KMS-11 (cell line): Measurements from ENCODE around the gene RBFOX1.

Experiments
- H2AFZ ChIP-seq: fragments of 200-600 bp; sonication (generic); 2 replicates; pipeline ENCODE4 v1.6.1; 2016; ENCODE audit warnings: antibody characterized with exemption, mixed run types, low read depth
- H3K27ac ChIP-seq: fragments of 200-600 bp; sonication (generic); 2 replicates; pipeline ENCODE4 v1.6.1; 2016; ENCODE audit warnings: mild to moderate bottlenecking, mixed run types
- H3K27me3 ChIP-seq: fragments of 200-600 bp; sonication (generic); 2 replicates; pipeline ENCODE4 v1.6.1; 2017; ENCODE audit warnings: mild to moderate bottlenecking, low read depth, mixed run types, moderate library complexity; ENCODE audit not compliant: insufficient read depth
- H3K36me3 ChIP-seq: fragments of 200-600 bp; sonication (generic); 2 replicates; pipeline ENCODE4 v1.6.1; 2017; ENCODE audit warnings: mild to moderate bottlenecking, mixed run types; ENCODE audit not compliant: insufficient read depth
- H3K4me1 ChIP-seq: fragments of 200-600 bp; sonication (generic); 2 replicates; pipeline ENCODE4 v1.6.1; 2016; ENCODE audit warnings: mild to moderate bottlenecking, low read depth, mixed run types; ENCODE audit not compliant: poor library complexity, severe bottlenecking
- H3K4me2 ChIP-seq: fragments of 200-600 bp; sonication (generic); 2 replicates; pipeline ENCODE4 v1.7.0; 2016; ENCODE audit warnings: mild to moderate bottlenecking, mixed run types
- H3K4me3 ChIP-seq: fragments of 200-600 bp; sonication (generic); IDR thresholded peaks from 2 replicates; pipeline ENCODE4 v1.6.1; 2017; ENCODE audit warnings: low read depth, low read length, mixed read lengths; ENCODE audit not compliant: insufficient read depth
- H3K79me2 ChIP-seq: fragments of 200-600 bp; sonication (generic); 2 replicates; pipeline ENCODE4 v1.6.1; 2016; ENCODE audit warnings: low read depth, mixed run types; ENCODE audit not compliant: insufficient read depth
- H3K9ac ChIP-seq: fragments of 200-600 bp; sonication (generic); 2 replicates; pipeline ENCODE4 v1.6.1; 2016; ENCODE audit warnings: mild to moderate bottlenecking, mixed run types
- H4K20me1 ChIP-seq: fragments of 200-600 bp; sonication (generic); 2 replicates; pipeline ENCODE4 v1.6.1; 2016; ENCODE audit warnings: mild to moderate bottlenecking, mixed run types; ENCODE audit not compliant: insufficient read depth
- TF ChIP-seq, protein P1 (sequence below): fragments of 200-600 bp; sonication (generic); conservative IDR thresholded peaks from 2 replicates; pipeline ENCODE4 v1.6.1; 2017; ENCODE audit warnings: low read depth, mild to moderate bottlenecking, antibody characterized with exemption, low read length, moderate library complexity, mixed read lengths

RBFOX1 gene

DNA sequence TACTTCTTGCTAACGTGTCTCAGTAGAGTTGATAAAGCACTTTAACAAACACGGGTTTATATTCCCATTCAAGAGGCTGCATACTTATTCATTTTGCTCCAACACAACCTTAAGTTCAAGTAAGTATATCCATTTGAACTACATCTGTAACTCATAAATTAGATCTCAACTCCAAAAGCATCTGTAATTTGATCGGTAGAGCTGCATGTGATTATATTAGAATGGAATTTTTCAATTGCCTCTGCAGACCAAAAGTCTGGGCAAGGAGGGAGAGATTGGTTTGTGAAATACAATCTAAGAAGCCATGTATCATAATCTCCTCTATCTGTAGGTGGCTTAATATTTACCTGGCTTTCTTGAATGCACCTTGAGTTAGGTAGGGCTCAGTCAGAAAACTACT is 371.0 kb downstream of the RBFOX1 start:
- H3K36me3 ChIP-seq = no peaks in the 10 kb centered on the region; the same call in 1 of the 2 replicates
- no peak overlapping the region for H2AFZ ChIP-seq
- no peaks in the 10 kb centered on the region for H3K79me2 ChIP-seq
- H3K9ac ChIP-seq = no peak overlapping the region
- no peak overlapping the region for H3K4me3 ChIP-seq
- no peaks in the 10 kb centered on the region for H3K4me1 ChIP-seq
- TF ChIP-seq, protein P1, sequence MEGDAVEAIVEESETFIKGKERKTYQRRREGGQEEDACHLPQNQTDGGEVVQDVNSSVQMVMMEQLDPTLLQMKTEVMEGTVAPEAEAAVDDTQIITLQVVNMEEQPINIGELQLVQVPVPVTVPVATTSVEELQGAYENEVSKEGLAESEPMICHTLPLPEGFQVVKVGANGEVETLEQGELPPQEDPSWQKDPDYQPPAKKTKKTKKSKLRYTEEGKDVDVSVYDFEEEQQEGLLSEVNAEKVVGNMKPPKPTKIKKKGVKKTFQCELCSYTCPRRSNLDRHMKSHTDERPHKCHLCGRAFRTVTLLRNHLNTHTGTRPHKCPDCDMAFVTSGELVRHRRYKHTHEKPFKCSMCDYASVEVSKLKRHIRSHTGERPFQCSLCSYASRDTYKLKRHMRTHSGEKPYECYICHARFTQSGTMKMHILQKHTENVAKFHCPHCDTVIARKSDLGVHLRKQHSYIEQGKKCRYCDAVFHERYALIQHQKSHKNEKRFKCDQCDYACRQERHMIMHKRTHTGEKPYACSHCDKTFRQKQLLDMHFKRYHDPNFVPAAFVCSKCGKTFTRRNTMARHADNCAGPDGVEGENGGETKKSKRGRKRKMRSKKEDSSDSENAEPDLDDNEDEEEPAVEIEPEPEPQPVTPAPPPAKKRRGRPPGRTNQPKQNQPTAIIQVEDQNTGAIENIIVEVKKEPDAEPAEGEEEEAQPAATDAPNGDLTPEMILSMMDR = no peak
- no peak overlapping the region for H3K4me2 ChIP-seq
- no peaks in the 10 kb centered on the region for H4K20me1 ChIP-seq
- no peaks in the 10 kb centered on the region for H3K27me3 ChIP-seq
- H3K27ac ChIP-seq = no peak overlapping the region

DNA sequence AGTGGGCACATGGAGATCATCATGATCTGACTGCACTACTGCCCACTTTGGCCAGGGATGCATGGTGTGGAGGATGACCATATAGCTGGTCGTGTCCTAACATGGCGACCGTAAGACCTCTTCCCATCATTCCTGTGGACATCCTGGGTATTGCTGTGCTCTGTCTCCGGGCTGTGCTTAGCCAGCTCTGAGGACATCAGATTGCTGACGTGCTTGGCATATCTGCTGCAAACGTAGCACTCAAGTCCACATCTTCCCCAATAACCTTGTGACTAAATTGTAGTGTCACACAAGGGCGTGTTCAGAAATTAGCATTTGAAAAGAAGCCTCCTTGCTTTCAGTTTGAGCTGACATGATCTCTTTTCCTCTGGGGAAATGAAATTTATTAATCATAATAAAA is 373.2 kb downstream of the RBFOX1 start:
- no peak overlapping the region for H3K4me2 ChIP-seq
- H3K9ac ChIP-seq = no peak overlapping the region
- no peaks in the 10 kb centered on the region for H4K20me1 ChIP-seq
- H3K4me1 ChIP-seq = no peaks in the 10 kb centered on the region
- H3K4me3 ChIP-seq = no peak overlapping the region
- TF ChIP-seq, protein P1 = no peak
- H2AFZ ChIP-seq = no peak overlapping the region
- no peaks in the 10 kb centered on the region; the same call in 1 of the 2 replicates for H3K36me3 ChIP-seq
- no peaks in the 10 kb centered on the region for H3K79me2 ChIP-seq
- H3K27me3 ChIP-seq = no peaks in the 10 kb centered on the region
- no peak overlapping the region for H3K27ac ChIP-seq

DNA sequence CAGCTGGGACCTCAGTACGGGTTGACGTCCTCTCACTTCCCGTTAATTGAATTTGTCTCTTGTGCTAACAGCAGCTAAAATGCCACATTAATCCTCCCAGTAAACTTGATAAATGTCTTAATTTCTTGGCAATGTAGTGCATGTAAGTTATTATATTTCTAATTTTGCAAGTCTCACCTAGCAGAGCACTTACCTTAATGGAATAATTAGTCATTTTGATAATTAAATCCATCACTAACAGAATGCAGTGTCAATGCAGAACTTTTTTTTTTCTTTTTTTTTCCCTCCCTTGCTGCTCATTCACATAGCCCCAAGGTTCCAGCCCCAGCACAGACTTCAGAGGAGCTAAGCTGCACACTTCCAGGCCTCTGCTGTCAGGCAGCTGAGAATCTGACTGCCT is 376.5 kb downstream of the RBFOX1 start:
- TF ChIP-seq, protein P1 = no peak
- Histone ChIP-seq H3K9ac (no peak overlapping the region), H3K27me3 (no peaks in the 10 kb centered on the region), H3K79me2 (no peaks in the 10 kb centered on the region), H3K27ac (no peak overlapping the region), H3K4me3 (no peak overlapping the region), H3K36me3 (no peaks in the 10 kb centered on the region; the same call in 1 of the 2 replicates), H2AFZ (no peak overlapping the region), H4K20me1 (no peaks in the 10 kb centered on the region), H3K4me2 (no peak overlapping the region), H3K4me1 (no peaks in the 10 kb centered on the region)

DNA sequence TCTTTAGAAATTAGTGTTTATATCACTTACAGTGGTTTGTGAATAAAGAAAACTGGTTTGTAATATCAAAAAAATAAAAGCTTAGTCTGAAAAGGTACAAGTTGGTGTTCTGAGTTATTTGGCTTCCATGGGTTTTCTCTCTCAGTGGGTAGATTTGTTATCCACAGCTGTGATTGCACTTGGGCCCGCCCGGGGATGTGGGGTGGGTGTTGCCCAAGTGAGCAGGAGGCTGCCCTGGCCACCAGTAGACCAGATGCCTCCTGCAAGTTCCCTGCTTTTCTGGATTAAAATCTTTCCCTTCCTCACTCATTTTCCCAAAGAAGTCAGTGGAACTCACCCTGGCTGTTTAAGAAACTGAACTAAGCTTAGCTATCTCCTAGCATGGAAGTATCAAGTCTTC is 380.6 kb downstream of the RBFOX1 start:
- H3K27ac ChIP-seq = no peak overlapping the region
- H3K4me2 ChIP-seq = no peak overlapping the region
- H3K36me3 ChIP-seq = no peaks in the 10 kb centered on the region
- TF ChIP-seq, protein P1 = no peak
- no peak overlapping the region for H3K9ac ChIP-seq
- no peaks in the 10 kb centered on the region for H3K79me2 ChIP-seq
- H3K27me3 ChIP-seq = no peaks in the 10 kb centered on the region
- H4K20me1 ChIP-seq = no peaks in the 10 kb centered on the region
- no peak overlapping the region for H2AFZ ChIP-seq
- H3K4me1 ChIP-seq = no peaks in the 10 kb centered on the region
- no peak overlapping the region for H3K4me3 ChIP-seq
